AG04449 (cell line): ENCODE results near the gene AOPEP.

Experiments used
- CTCF ChIA-PET: fragments of 350-600 bp; formaldehyde crosslinking; extraction: SDS; loops from one replicate; lab custom pipeline; 2021; ENCODE audit warnings: antibody characterized with exemption; lab: Yijun Ruan, JAX
- POLR2A ChIA-PET: fragments of 400-600, 350-600 bp; formaldehyde crosslinking; extraction: SDS; loops from one replicate; lab custom pipeline; 2020; ENCODE audit warnings: antibody characterized with exemption, inconsistent platforms; lab: Yijun Ruan, JAX
- DNase-seq: peaks from one replicate; pipeline ENCODE4 v3.0.0-alpha.2; 2010; ENCODE audit warnings: low read depth, low spot score
- H3K4me3 ChIP-seq: 2 replicates; pipeline ENCODE4 v1.5.1; 2011; ENCODE audit warnings: low read depth, mild to moderate bottlenecking, control low read depth, low read length
- TF ChIP-seq, protein P1 (sequence below): IDR thresholded peaks from one replicate; pipeline ENCODE4 v1.5.1; 2011; ENCODE audit warnings: mild to moderate bottlenecking, moderate library complexity, low read length, control low read depth, inconsistent platforms; ENCODE audit not compliant: insufficient read depth; ENCODE audit errors: missing control alignments

Gene AOPEP

DNA sequence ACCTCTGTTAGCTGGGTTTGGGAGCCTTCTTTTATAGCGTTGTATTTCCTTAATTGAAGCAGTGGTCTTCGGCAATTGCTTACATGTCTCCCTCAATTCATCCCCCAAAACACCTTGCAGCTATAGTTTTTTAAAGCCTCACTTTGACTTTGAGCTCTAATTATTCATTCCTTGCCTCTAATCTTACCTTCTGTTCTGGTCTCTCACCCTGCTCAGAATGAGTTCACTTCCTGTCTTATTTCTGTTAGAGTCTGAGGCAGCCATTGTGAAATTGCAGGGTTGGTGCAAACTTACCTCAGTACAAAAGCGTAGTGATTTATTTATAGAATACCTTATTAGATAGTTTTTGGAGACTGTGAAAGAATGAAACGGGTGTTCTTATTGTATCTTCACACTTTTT lies 35.0 kb downstream of the AOPEP start:
- ChIA-PET CTCF (interaction anchor here (2.2 to 2.8 kb wide), 2 partner anchors 21 to 370 kb away, joined by 7 to 9 read pairs; no protein-coding TSS in a partner anchor), POLR2A (no interaction called here)
- no peak overlapping the region for H3K4me3 ChIP-seq
- DNase-seq, result no peak
- TF ChIP-seq, protein P1, sequence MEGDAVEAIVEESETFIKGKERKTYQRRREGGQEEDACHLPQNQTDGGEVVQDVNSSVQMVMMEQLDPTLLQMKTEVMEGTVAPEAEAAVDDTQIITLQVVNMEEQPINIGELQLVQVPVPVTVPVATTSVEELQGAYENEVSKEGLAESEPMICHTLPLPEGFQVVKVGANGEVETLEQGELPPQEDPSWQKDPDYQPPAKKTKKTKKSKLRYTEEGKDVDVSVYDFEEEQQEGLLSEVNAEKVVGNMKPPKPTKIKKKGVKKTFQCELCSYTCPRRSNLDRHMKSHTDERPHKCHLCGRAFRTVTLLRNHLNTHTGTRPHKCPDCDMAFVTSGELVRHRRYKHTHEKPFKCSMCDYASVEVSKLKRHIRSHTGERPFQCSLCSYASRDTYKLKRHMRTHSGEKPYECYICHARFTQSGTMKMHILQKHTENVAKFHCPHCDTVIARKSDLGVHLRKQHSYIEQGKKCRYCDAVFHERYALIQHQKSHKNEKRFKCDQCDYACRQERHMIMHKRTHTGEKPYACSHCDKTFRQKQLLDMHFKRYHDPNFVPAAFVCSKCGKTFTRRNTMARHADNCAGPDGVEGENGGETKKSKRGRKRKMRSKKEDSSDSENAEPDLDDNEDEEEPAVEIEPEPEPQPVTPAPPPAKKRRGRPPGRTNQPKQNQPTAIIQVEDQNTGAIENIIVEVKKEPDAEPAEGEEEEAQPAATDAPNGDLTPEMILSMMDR, result no peak

DNA sequence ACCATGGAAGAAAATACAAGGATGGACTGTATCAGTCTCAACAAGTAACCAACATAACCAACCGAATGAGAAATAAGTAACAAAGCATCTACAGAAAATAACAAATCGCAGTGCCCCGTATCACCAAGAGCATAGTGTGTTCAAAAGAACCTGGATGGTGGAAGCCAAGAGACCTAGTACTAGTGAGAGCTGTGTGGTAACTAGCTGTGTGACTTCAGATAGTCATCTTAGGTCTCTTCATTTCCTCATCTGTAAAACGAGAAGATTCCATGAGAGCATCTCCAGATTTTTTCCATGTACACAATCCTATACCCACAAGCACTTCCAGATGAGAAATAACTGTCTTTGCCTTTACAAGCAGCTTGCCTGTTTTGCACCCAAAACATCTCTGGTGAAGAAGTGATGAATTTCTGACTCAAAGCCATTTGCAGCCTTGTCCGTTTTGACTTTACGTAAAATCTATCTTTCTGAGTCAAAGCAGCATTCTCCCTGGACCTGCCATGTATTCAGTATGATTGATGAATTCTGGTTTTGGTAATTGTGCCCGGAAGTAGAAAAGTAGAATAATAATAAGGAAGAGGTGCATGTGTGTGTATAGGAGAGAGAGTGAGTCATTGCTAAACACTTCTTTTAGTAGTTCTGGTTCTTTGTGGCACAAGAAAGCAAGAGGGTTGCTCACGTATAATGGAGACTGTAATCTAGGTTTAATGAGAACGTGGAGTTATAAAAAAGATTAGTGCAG lies 41.0 kb downstream of the AOPEP start:
- POLR2A ChIA-PET, result no interaction called here

DNA sequence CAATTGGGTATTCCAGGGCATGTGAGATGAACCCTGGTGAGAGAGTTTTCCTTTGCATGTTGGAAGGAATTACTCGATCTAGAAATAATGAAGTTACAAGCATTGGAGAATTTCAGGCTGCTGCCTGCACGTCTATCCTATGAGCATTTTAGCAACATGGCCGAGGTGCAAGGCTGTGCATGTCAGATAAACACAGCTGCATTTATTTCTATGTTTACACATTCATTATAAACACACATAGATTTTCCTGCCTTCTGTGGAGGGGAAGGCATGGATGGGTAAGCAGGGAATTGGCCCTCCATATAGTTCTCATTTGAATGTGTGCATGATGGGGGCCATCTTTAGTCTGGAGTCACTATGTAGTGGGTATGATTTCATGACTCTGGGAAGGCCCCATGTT lies 42.3 kb downstream of the AOPEP start:
- POLR2A ChIA-PET, result no interaction called here
- TF ChIP-seq, protein P1, result no peak
- CTCF ChIA-PET, result interaction anchor here (1.1 to 2.5 kb wide), 4 partner anchors 10 to 87 kb away, joined by 3 to 11 read pairs (median 4); no protein-coding TSS in a partner anchor
- H3K4me3 ChIP-seq, result no peak overlapping the region
- no peak for DNase-seq

More for the DNA sequence above, 41.0 kb downstream of the AOPEP start:
- TF ChIP-seq, protein P1, result no peak
- H3K4me3 ChIP-seq, result no peak overlapping the region
- DNase-seq, result no peak
- CTCF ChIA-PET, result interaction anchor here (1.0 to 1.6 kb wide), 4 partner anchors 11 to 16 kb away, joined by 3 to 6 read pairs (median 4); no protein-coding TSS in a partner anchor

DNA sequence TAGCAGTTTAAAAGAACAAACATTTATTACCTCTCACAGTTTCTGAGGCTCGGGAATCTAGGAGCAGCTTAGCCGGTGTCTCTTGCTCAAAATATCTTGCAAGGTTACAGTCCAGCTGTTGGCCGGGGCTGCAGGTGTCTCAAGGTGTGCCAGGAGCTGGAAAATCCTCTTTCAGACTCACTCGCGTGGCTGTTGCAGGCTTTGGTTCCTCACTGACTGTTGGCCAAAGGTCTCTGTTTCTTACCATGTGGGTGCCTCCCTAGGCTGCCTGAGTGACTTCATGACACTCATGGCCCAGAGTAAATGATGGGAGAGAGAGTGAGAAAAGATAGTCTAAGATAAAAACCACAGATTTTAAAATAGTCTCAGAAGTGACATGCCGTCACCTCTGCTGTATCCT lies 43.8 kb downstream of the AOPEP start:
- ChIA-PET POLR2A (no interaction called here), CTCF (interaction anchor here (1.2 to 2.5 kb wide), 3 partner anchors 12 to 89 kb away, joined by 3 to 11 read pairs (median 3); no protein-coding TSS in a partner anchor)
- TF ChIP-seq, protein P1, result no peak
- no peak for DNase-seq
- H3K4me3 ChIP-seq, result no peak overlapping the region

DNA sequence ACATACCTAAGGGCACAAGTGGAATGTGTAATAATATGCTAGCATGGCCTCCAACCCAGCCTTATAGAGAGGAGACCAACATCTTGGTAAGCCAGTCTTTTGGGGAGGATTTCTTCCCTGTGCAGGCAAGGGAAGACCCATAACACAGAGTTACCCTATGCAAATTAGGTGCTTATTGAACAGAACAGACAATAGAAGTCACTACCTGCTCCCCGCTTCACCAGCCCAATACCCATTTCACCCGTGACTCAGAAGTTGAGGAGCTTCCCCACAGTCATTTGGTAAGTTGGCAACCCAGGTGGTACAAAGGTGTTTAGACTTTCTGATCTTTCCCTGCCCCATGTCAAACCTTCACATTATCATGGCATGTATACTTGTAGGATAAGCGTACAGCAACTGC lies 44.6 kb downstream of the AOPEP start:
- no peak overlapping the region for H3K4me3 ChIP-seq
- POLR2A ChIA-PET, result interaction anchor here (0.6 kb wide), 1 partner anchor 111 kb away, joined by 3 read pairs; no protein-coding TSS in a partner anchor
- DNase-seq, result no peak
- TF ChIP-seq, protein P1, result no peak
- CTCF ChIA-PET, result interaction anchor here (0.6 to 1.4 kb wide), 5 partner anchors 10 to 357 kb away, joined by 3 read pairs; no protein-coding TSS in a partner anchor

DNA sequence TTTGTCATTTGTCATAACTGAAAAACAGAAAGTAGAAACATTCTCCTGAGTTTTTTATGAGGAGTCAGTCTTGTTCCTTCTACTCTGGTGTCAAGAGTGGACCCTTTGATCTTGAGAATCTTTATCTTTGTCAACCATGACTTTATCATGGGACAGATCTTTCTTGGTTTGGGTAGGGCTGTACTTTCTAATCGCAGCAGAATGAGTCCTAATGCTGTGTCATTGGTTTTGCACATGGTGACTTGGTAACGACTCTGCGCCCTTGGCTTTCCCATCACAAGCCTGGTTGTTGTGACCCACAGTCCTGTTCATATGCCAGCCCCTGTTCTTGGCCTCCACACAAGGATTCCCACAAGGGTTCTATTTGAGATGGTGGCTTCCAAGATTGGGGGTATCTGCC lies 45.6 kb downstream of the AOPEP start:
- CTCF ChIA-PET, result interaction anchor here (1.0 to 1.8 kb wide), 4 partner anchors 9 to 103 kb away, joined by 3 to 10 read pairs (median 7); no protein-coding TSS in a partner anchor
- POLR2A ChIA-PET, result no interaction called here
- TF ChIP-seq, protein P1, result no peak
- no peak overlapping the region for H3K4me3 ChIP-seq
- DNase-seq, result no peak
